ENCODE measurements around the gene CASD1. TPM values are rescaled to one million over a fixed set of nuclear protein-coding genes. Genes with fewer than 3 reads are reported as not detected.

Gene CASD1
- total and polyA plus RNA-seq, 10 of the 15 experiments (the other 5 are each of a cell fraction or from before 2014, with no cell fraction given) = 4.0 to 18.6 (median 10.7) TPM

DNA sequence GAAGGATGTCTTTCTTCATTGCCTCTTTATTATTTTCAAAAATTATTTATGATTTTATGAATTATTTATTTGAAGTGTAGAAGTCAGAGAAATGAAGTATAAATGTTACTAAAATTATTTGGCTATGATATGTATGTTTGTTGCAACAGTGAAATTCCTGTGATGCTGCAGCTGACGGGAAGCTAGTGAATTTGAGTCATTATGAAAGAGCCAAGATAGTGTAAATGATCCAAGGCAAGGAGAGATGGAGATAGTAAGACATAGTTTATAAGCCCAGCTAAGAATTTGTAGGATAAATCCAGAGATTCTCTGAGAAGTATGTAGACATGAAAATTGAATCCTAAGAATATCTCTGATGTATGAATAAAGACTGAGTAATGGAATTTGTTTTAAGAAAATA is 30.8 kb downstream of the CASD1 start:
- 83% methylated on average over 1 of the region's 1 CpG for WGBS (ENCODE audit: insufficient coverage, insufficient replicate concordance, low lambda C conversion rate, missing lambda C conversion rate)
- no peak for ATAC-seq
- Histone ChIP-seq H3K79me2 (ENCODE audit: control insufficient read depth, insufficient read depth, low read length) (no peaks in the 10 kb centered on the region), H3K36me3 (ENCODE audit: control insufficient read depth in 2 of 2, insufficient read depth in 2 of 2, low read length in 1 of 2) (no peaks in the 10 kb centered on the region; a peak in 1 of 4 replicates), H3K27me3 (replicated peaks in 1 of 2; ENCODE audit: control insufficient read depth in 2 of 2, insufficient read depth in 2 of 2, low read length in 1 of 2) (no peaks in the 10 kb centered on the region), H3K4me1 (ENCODE audit: control insufficient read depth, insufficient read depth, low read length) (no peaks in the 10 kb centered on the region), H3K27ac (ENCODE audit: control insufficient read depth, insufficient read depth) (no peak overlapping the region), H3K4me3 (no peak overlapping the region), H3K9ac (ENCODE audit: control insufficient read depth, insufficient read depth, low read length) (no peak overlapping the region), H3K4me2 (ENCODE audit: control insufficient read depth, insufficient read depth) (no peak overlapping the region), H4K20me1 (ENCODE audit: control insufficient read depth, insufficient read depth) (no peaks in the 10 kb centered on the region), H2AFZ (ENCODE audit: control insufficient read depth, low read depth, low read length) (no peak overlapping the region), H3K9me3 (replicated peaks; ENCODE audit: control insufficient read depth, insufficient read depth, low read length) (no peaks in the 10 kb centered on the region)
- intact Hi-C loops (cut with micrococcal nuclease; ENCODE audit: unreplicated experiment) (no loop called here), in situ Hi-C loops (cut with MboI) (no loop called here)
- no peak for DNase-seq (ENCODE audit: low read depth, low spot score)
- BruUV-seq (replicated peaks) = no TSS peak
- ChIA-PET RAD21 (ENCODE audit: unreplicated experiment) (no interaction called here), CTCF (interaction anchor here (0.6 kb wide), 1 partner anchor 88 kb away, joined by 3 read pairs; no protein-coding TSS in a partner anchor), SMC1A (ENCODE audit: uncharacterized antibody, unreplicated experiment) (no interaction called here), POLR2A (no interaction called here)
- FAIRE-seq = no peak
- TF ChIP-seq IKZF1 (conservative IDR thresholded peaks at IDR 0.05) (no peak), RFX5 (IDR thresholded peaks at IDR 0.05; ENCODE audit: low read depth, low read length) (no peak), MYC (IDR thresholded peaks at IDR 0.05; ENCODE audit: insufficient read depth, insufficient read length, insufficient replicate concordance, low read length, severe bottlenecking) (no peak), EGR1 (IDR thresholded peaks at IDR 0.05; ENCODE audit: borderline replicate concordance in 1 of 2, low read depth in 2 of 2, low read length in 2 of 2) (no peak), POLR2AphosphoS2 (IDR thresholded peaks at IDR 0.05; ENCODE audit: low read depth, low read length) (no peak), RELA (IDR thresholded peaks at IDR 0.05; ENCODE audit: borderline replicate concordance, partially characterized antibody) (no peak), SP1 (IDR thresholded peaks at IDR 0.05; ENCODE audit: low read depth, low read length) (no peak), FOXK2 (IDR thresholded peaks at IDR 0.05) (no peak), STAT1 (conservative IDR thresholded peaks at IDR 0.05) (no peak), NFYA (IDR thresholded peaks at IDR 0.05; ENCODE audit: borderline replicate concordance, low read depth, low read length) (no peak), LARP7 (IDR thresholded peaks at IDR 0.05) (no peak), BACH1 (IDR thresholded peaks at IDR 0.05; ENCODE audit: borderline replicate concordance) (no peak), YBX1 (IDR thresholded peaks at IDR 0.05) (no peak), CBFB (IDR thresholded peaks at IDR 0.05; ENCODE audit: low read depth) (no peak), DPF2 (IDR thresholded peaks at IDR 0.05) (no peak)
- TF ChIP-seq, protein P1, sequence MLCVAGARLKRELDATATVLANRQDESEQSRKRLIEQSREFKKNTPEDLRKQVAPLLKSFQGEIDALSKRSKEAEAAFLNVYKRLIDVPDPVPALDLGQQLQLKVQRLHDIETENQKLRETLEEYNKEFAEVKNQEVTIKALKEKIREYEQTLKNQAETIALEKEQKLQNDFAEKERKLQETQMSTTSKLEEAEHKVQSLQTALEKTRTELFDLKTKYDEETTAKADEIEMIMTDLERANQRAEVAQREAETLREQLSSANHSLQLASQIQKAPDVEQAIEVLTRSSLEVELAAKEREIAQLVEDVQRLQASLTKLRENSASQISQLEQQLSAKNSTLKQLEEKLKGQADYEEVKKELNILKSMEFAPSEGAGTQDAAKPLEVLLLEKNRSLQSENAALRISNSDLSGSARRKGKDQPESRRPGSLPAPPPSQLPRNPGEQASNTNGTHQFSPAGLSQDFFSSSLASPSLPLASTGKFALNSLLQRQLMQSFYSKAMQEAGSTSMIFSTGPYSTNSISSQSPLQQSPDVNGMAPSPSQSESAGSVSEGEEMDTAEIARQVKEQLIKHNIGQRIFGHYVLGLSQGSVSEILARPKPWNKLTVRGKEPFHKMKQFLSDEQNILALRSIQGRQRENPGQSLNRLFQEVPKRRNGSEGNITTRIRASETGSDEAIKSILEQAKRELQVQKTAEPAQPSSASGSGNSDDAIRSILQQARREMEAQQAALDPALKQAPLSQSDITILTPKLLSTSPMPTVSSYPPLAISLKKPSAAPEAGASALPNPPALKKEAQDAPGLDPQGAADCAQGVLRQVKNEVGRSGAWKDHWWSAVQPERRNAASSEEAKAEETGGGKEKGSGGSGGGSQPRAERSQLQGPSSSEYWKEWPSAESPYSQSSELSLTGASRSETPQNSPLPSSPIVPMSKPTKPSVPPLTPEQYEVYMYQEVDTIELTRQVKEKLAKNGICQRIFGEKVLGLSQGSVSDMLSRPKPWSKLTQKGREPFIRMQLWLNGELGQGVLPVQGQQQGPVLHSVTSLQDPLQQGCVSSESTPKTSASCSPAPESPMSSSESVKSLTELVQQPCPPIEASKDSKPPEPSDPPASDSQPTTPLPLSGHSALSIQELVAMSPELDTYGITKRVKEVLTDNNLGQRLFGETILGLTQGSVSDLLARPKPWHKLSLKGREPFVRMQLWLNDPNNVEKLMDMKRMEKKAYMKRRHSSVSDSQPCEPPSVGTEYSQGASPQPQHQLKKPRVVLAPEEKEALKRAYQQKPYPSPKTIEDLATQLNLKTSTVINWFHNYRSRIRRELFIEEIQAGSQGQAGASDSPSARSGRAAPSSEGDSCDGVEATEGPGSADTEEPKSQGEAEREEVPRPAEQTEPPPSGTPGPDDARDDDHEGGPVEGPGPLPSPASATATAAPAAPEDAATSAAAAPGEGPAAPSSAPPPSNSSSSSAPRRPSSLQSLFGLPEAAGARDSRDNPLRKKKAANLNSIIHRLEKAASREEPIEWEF (IDR thresholded peaks at IDR 0.05; ENCODE audit: insufficient replicate concordance, low read depth, low read length) = no peak
- TF ChIP-seq, protein P2, sequence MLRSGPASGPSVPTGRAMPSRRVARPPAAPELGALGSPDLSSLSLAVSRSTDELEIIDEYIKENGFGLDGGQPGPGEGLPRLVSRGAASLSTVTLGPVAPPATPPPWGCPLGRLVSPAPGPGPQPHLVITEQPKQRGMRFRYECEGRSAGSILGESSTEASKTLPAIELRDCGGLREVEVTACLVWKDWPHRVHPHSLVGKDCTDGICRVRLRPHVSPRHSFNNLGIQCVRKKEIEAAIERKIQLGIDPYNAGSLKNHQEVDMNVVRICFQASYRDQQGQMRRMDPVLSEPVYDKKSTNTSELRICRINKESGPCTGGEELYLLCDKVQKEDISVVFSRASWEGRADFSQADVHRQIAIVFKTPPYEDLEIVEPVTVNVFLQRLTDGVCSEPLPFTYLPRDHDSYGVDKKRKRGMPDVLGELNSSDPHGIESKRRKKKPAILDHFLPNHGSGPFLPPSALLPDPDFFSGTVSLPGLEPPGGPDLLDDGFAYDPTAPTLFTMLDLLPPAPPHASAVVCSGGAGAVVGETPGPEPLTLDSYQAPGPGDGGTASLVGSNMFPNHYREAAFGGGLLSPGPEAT (IDR thresholded peaks at IDR 0.05; ENCODE audit: low read depth) = no peak
- TF ChIP-seq, protein P3, sequence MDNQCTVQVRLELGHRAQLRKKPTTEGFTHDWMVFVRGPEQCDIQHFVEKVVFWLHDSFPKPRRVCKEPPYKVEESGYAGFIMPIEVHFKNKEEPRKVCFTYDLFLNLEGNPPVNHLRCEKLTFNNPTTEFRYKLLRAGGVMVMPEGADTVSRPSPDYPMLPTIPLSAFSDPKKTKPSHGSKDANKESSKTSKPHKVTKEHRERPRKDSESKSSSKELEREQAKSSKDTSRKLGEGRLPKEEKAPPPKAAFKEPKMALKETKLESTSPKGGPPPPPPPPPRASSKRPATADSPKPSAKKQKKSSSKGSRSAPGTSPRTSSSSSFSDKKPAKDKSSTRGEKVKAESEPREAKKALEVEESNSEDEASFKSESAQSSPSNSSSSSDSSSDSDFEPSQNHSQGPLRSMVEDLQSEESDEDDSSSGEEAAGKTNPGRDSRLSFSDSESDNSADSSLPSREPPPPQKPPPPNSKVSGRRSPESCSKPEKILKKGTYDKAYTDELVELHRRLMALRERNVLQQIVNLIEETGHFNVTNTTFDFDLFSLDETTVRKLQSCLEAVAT (IDR thresholded peaks at IDR 0.05) = no peak

Measured in GM12878 (cell line).